Mesothelial cell of epicardium (in vitro differentiated cells): ENCODE results near the gene KLK5. TPM values are rescaled to one million over a fixed set of nuclear protein-coding genes. Genes with fewer than 3 reads are reported as not detected.

Source experiments
- DNase-seq, 2 experiments: peaks; one replicate each; pipeline ENCODE4 v3.0.0; 2021; ENCODE audit warnings: low spot score in 2 of 2; ENCODE audit not compliant: unreplicated experiment in 2 of 2
- H3K27ac Mint-ChIP-seq: 2 replicates; pipeline ENCODE4 v1.8.0; 2021; ENCODE audit warnings: mixed read lengths
- H3K27me3 Mint-ChIP-seq: 2 replicates; pipeline ENCODE4 v1.8.0; 2021; ENCODE audit warnings: low read depth, mixed read lengths
- H3K36me3 Mint-ChIP-seq: 2 replicates; pipeline ENCODE4 v1.8.0; 2021; ENCODE audit warnings: mixed read lengths
- H3K4me1 Mint-ChIP-seq: 2 replicates; pipeline ENCODE4 v1.8.0; 2021; ENCODE audit warnings: mixed read lengths
- H3K4me3 Mint-ChIP-seq: 2 replicates; pipeline ENCODE4 v1.8.0; 2021; ENCODE audit warnings: mild to moderate bottlenecking, moderate library complexity, mixed read lengths
- H3K9me3 Mint-ChIP-seq: 2 replicates; pipeline ENCODE4 v1.8.0; 2021; ENCODE audit warnings: mixed read lengths
- total RNA-seq: library from RNA; stranded (reverse); gene quantifications from 3 replicates; pipeline ENCODE4 v1.2.1, GENCODE V29; 2021
- TF ChIP-seq, protein P1 (sequence below): fragments of 200-600 bp; sonication (generic); IDR thresholded peaks from one replicate; pipeline ENCODE4 v1.5.0; 2021; ENCODE audit warnings: antibody characterized with exemption; ENCODE audit not compliant: unreplicated experiment

KLK5 gene
- total RNA-seq, 1 donor from 2014 or later: 9.5 TPM

DNA sequence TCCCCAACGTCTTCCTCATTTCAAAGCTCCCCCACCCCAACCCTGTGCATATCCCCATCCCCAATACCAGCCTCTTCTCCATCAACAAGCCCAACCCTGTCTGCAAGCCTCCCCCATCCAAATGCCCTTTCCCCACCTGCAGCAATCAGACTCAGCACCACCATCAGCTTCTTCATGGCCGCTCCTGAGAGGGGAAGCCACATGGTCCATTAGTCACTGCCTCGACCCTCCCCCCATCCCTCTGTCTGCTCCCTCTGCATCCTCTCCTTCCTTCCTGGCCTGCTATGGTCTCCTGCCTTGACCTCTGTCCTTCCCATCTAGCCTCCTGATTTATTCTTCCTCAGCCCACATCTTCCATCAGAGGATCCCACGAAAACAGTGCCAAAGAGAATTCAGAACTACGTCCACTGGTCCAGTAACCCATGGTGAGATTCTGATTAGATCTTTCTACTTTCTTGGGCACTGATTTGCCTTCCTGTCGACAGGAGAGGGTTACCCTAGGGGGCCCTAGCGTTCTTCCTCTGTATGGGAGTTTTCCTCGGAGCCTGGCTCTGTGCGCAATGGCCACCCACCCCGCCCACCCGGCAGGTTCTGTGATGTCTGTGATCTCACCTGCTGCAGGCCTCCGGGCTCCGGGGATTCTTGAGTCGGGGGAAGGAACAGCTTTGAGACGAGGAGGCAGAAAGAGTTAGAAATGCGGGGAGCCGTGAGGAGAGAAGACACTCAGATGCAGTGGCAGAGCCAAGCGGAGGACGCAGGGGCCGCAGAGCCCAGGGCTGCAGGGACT, 15.3 kb upstream of the KLK5 start:
- H3K27ac Mint-ChIP-seq: peak overlapping the region; percentile 82
- peaks cover 16% of the 10 kb centered on the region for H3K4me1 Mint-ChIP-seq
- no peaks in the 10 kb centered on the region for H3K9me3 Mint-ChIP-seq
- H3K27me3 Mint-ChIP-seq: peaks cover 11% of the 10 kb centered on the region
- H3K36me3 Mint-ChIP-seq: peaks cover 6% of the 10 kb centered on the region
- no peak for DNase-seq
- TF ChIP-seq, protein P1, sequence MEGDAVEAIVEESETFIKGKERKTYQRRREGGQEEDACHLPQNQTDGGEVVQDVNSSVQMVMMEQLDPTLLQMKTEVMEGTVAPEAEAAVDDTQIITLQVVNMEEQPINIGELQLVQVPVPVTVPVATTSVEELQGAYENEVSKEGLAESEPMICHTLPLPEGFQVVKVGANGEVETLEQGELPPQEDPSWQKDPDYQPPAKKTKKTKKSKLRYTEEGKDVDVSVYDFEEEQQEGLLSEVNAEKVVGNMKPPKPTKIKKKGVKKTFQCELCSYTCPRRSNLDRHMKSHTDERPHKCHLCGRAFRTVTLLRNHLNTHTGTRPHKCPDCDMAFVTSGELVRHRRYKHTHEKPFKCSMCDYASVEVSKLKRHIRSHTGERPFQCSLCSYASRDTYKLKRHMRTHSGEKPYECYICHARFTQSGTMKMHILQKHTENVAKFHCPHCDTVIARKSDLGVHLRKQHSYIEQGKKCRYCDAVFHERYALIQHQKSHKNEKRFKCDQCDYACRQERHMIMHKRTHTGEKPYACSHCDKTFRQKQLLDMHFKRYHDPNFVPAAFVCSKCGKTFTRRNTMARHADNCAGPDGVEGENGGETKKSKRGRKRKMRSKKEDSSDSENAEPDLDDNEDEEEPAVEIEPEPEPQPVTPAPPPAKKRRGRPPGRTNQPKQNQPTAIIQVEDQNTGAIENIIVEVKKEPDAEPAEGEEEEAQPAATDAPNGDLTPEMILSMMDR: no peak
- peak overlapping the region; percentile 33 for H3K4me3 Mint-ChIP-seq

DNA sequence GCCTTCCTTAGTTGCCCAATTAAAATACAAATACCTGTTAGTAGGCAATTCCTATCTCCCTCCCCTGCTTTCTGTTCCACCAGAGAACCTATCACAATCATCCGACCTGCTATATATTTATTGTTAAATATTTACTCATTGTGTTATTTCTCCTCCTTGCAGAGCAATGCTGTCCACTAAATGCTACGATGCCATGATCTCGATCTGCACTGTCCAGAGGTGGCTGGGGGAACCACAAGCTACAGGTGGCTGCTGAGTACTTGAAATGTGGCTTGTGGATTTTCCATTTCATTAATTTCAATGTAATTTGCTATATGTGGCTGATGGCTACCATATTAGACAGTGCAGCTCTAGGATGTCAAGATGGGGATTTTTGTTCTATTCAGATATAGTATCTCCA, 11.4 kb upstream of the KLK5 start:
- Mint-ChIP-seq H3K27ac (no peak overlapping the region), H3K4me1 (peaks cover 12% of the 10 kb centered on the region), H3K27me3 (peaks cover 25% of the 10 kb centered on the region)

DNA sequence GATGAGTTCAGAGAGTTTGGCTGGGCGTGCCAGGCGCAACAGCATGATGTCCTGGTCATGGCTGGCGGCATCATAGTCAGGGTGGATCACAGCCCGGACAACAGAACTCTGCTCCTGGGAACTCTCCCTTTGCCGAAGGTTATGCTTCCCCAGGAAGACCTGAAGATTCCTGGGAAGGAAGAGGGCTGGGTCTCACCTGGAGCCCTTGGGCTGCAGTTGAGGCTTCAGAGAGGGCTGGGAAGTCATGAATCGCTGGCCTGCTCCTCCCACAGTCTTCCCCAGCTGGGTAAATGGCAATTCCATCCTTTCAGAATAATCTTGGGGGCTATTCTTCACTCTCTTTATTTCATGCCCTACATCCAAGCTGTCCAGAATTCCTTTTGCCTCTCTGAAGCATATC, 10.5 kb upstream of the KLK5 start:
- peaks cover 10% of the 10 kb centered on the region for H3K9me3 Mint-ChIP-seq
- H3K36me3 Mint-ChIP-seq: peaks cover 10% of the 10 kb centered on the region
- H3K27me3 Mint-ChIP-seq: peaks cover 28% of the 10 kb centered on the region
- peaks cover 8% of the 10 kb centered on the region for H3K4me1 Mint-ChIP-seq
- DNase-seq: no peak
- H3K27ac Mint-ChIP-seq: no peak overlapping the region
- TF ChIP-seq, protein P1: no peak
- no peak overlapping the region for H3K4me3 Mint-ChIP-seq

More for the DNA sequence above, 11.4 kb upstream of the KLK5 start:
- H3K4me3 Mint-ChIP-seq: no peak overlapping the region
- TF ChIP-seq, protein P1: no peak
- peaks cover 10% of the 10 kb centered on the region for H3K9me3 Mint-ChIP-seq
- peaks cover 10% of the 10 kb centered on the region for H3K36me3 Mint-ChIP-seq
- DNase-seq: no peak

GRCh38 chr19:50962245-50962644, 9.4 kb upstream of the KLK5 start:
- H3K27me3 Mint-ChIP-seq: peaks cover 35% of the 10 kb centered on the region
- no peak overlapping the region for H3K27ac Mint-ChIP-seq
- TF ChIP-seq, protein P1: no peak
- DNase-seq: no peak
- no peaks in the 10 kb centered on the region for H3K4me1 Mint-ChIP-seq
- no peak overlapping the region for H3K4me3 Mint-ChIP-seq
- peaks cover 10% of the 10 kb centered on the region for H3K36me3 Mint-ChIP-seq
- H3K9me3 Mint-ChIP-seq: peaks cover 10% of the 10 kb centered on the region

DNA sequence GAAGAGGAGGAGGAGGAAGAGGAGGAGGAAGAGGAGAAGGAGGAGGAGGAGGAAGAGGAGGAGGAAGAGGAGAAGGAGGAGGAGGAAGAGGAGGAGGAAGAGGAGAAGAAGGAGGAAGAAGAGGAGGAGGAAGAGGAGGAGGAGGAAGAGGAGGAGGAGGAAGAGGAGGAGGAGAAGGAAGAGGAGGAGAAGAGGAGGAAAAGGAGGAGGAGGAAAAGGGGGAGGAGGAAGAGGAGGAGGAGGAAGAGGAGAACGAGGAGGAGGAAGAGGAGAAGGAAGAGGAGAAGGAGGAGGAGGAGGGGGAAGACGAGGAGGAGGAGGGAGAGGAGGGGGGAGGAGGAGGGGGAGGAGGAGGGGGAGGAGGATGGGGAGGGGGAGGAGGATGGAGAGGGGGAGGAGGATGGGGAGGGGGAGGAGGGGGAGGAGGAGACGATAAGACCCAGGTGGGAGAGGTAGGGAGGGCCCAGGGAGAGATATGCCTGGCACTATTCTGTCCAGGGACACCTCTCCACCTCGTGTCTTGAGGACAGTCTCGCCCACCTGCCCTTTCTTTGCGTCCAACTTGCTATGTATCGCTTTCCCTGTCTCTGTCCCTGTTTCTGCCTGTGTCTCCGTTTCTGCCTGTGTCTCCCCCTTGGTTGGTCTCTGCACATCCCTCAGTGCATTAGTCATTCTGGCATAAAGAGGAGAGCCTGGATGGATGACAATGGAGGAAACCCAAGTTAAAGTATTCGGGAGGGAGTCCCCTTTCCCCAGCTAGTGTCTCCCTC, 7.1 kb upstream of the KLK5 start:
- no peak for DNase-seq
- Mint-ChIP-seq H3K36me3 (peaks cover 10% of the 10 kb centered on the region), H3K27me3 (peaks cover 35% of the 10 kb centered on the region)

More for the DNA sequence above, 7.1 kb upstream of the KLK5 start:
- Mint-ChIP-seq H3K27ac (no peak overlapping the region), H3K4me1 (no peaks in the 10 kb centered on the region), H3K4me3 (no peak overlapping the region), H3K9me3 (peaks cover 10% of the 10 kb centered on the region)
- TF ChIP-seq, protein P1: no peak
